EL (cell line): ENCODE results near the gene CLEC18A.
A peak's percentile ranks its signal among the peaks of the same experiment; 100 is the strongest.
"Not testable (repeated sequence)": the region's sequence is repeated elsewhere in the genome, so short reads cannot be mapped to it uniquely, and the experiment has no call there.

Experiments used
- DNase-seq: peaks from one replicate; pipeline ENCODE4 v3.0.0-alpha.2; 2016

Gene CLEC18A

DNA sequence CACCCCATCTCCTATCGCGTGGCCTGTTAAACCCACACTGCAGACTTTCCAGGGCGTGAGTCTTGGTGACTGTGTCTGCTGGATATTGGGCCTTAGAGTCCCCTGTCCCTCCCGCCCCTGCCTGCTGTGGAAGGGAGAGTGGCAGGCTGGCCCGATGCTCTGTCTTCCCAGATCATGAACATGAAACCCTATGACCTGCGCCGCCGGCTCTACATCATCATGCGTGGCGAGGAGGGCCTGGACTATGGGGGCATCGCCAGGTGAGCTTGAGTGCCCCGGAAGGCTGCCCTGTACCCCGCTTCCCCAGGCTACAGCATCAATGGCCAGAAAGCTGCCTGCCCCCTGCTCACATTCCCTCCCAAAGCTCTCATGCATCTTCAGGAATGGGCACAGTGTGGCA lies 19.5 kb upstream of the CLEC18A start:
- DNase-seq, result no peak

DNA sequence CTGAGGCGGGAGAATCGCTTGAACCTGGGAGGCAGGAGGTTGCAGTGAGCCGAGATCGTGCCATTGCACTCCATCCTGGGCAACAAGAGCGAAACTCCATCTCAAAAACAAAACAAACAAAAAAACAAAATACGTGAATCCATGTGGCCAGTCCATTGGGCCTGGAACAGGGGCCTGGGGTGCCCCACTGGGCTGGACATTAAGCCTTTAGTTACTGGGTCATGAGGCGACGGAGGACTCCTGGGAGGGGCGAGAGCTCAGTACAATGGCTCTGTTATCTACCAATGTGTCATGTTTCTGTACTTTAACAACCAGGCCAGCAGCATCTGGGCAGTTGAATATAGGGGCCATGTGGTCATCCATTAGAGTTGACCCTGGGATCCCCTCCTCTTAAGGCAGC lies 18.9 kb upstream of the CLEC18A start:
- no peak for DNase-seq

DNA sequence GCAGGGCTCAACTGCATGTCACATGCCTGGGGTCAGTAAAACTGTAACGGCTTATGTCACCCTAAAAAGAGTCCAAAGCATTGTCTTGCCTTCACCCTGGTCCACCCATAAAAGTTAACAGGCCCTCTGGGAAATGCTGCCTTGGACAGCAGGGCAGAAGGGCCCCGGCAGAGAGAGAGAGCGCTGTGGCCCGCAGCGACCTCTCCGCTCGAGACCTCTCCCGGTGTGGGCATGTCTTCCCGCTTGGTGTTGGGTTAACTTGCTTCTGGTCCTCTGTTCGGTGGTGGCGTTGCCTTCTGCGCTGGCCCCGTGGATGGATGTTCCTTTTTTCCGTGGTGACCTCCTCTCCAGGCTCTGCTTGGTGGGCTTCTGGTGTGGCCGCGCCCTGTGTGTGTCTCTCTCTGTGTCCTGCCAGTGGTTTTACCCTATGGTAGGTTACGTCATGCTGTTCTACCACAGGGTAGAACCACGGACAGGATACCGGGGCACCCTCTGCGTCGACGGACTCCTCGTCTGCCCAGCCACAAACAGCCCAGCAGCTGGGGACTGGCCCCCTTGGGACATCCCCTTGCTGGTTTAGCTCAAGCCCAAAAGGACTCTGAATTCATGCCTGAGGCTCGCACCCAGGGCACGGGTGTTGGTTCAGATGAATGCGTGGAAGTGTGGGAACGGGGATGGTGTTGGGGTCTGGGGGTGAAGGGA lies 18.3 kb upstream of the CLEC18A start:
- DNase-seq, result no peak

DNA sequence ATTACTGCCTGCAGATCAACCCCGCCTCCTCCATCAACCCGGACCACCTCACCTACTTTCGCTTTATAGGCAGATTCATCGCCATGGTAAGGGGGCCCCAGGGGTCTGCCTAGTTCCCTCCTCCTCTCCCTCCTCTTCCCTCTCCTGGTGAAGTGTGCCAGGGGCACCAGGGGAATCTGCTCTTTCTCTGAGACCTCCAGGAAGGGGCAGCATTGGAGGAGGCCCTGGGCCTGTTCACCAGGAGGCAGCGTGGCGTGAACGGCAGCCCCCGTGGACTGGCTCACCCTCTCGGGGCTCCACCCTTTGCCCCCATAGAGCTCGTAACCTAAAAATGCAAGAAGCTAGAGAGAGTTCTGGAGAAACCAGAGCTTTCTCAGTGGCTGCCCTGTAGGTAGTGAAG lies 17.1 kb upstream of the CLEC18A start:
- DNase-seq, result no peak

DNA sequence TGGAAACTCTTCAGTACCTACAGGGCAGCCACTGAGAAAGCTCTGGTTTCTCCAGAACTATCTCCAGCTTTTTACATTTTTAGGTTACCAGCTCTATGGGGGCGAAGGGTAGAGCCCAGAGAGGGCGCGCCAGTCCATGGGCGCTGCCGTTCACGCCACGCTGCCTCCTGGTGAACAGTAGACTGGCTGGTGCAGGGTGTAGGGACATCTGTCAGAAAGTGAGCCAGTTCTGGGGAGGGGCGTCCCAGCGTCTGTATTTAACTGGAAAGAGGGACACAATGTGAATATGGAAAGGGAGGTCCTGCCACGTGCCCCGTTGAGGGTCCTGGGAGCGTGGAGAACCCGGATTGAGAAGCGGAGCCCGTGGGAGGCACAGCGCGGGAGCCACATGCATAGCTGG lies 16.4 kb upstream of the CLEC18A start:
- no peak for DNase-seq

DNA sequence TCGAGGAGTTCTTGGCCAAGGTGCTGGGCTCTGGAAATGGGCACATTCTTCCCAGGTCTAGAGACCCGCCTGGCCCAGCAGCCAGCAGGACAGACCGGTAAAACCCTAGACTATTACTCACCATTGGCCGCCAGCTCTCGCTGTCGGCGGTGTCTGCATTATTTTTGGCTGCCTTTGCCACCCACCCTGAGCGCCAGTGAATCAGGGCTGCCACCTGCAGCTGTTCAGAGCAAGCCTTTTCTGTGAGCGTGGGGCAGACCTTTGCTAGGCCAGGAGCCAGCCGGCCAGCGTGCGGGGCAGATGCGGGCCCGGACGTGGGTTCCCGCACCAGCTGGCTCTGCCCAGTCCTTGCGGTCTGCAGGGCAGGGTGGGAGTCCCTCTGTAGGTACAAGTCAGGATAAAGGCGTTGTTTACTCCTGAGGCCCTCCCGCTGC lies 15.8 kb upstream of the CLEC18A start:
- no peak for DNase-seq

DNA sequence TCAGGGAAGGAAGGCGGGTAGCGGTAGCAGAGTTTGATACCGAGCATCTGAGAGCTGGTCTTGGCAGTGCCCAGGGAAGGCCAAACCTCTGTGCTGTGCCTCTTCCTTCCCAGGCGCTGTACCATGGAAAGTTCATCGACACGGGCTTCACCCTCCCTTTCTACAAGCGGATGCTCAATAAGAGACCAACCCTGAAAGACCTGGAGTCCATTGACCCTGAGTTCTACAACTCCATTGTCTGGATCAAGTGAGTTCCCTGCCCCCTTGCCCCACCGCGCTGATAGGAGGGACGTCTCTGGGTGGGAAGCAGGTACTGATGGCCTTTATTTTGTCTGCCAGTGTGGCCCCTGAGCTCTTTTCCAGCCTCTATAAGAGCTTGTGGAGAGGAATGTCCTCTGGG lies 15.4 kb upstream of the CLEC18A start:
- DNase-seq, result no peak

DNA sequence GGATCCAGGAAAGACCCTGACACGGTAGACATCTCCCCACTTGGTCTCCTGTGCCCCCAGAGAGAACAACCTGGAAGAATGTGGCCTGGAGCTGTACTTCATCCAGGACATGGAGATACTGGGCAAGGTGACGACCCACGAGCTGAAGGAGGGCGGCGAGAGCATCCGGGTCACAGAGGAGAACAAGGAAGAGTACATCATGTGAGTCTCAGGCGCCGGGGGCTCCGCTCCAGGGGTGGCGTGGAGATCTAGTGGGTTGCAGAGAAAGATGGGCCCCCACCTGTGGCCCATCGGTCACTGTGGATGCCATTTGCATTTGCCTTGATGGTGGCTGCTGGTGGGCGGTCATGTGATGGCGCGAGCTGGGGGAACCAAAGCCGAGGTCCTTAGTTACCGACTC lies 14.9 kb upstream of the CLEC18A start:
- no peak for DNase-seq

DNA sequence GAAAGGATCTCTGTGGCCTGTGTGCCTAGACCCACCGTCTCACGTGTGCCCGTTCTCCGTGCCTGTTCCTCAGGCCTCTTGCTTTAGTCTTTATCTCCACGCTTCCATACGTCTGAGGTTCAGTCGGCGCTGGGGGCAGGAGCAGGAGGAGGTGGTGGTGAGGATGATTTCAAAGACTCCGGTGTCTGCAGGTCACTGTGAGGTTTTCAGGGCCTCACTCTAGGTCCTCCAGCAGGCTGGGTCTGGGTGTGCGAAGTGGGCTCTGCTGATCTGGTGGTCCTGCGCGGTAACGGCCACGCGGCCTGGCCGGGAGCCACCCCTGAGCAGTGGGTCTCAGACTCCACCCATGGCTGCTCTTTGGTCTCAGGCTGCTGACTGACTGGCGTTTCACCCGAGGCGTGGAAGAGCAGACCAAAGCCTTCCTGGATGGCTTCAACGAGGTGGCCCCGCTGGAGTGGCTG lies 14.4 kb upstream of the CLEC18A start:
- no peak for DNase-seq

DNA sequence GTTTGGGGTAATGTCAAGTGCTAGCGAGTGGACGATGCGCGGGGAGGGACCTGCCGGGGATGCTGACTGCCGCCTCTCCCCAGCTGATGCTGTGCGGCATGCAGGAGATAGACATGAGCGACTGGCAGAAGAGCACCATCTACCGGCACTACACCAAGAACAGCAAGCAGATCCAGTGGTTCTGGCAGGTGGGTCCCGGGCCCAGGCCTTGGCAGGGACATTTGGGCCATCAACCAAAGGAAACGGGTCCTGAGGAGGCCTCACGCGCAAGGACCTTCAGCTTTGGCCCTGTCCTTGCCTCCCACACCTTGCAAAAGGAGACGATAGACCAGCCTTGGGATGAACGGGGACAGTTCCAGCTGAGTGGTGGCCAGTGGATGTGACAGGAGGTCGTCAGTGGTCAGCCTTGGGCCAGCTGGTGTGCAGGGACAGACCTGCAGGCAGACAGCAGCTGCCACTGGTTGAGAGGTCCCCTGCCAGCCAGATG lies 13.6 kb upstream of the CLEC18A start:
- no peak for DNase-seq

DNA sequence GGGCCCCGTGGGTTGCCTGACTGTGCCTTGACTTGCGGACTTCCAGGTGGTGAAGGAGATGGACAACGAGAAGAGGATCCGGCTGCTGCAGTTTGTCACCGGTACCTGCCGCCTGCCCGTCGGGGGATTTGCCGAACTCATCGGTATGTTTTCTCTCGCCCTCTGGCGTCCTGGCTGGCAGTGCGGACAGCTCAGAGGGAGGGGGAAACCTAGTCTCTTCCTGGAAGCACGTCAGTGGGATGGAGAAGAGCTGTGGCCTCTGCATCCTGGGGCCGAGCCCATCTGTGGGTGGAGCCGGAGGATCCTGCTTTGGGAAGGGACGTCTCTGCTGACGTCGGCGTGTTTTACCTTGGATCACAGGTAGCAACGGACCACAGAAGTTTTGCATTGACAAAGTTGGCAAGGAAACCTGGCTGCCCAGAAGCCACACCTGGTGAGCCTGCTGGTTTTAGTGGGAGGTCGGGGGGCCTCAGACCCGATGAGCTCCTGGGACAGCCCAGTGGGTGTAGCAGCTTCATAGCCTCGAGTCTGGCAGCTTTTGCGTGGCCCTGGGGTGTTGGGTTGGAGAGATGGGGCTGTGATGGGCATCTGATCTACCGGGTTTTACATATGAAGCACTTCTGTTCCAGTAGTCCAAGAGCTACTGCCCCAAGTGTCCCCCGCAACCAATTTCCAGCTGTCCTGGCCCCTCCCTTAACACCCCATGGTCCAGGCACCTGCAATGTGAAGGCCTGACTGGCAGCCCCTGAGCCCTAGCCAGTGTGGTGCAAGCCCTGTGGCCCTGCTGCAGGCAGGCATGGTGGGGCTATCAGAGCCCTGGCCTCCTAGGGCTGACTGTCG lies 11.9 kb upstream of the CLEC18A start:
- no peak for DNase-seq

DNA sequence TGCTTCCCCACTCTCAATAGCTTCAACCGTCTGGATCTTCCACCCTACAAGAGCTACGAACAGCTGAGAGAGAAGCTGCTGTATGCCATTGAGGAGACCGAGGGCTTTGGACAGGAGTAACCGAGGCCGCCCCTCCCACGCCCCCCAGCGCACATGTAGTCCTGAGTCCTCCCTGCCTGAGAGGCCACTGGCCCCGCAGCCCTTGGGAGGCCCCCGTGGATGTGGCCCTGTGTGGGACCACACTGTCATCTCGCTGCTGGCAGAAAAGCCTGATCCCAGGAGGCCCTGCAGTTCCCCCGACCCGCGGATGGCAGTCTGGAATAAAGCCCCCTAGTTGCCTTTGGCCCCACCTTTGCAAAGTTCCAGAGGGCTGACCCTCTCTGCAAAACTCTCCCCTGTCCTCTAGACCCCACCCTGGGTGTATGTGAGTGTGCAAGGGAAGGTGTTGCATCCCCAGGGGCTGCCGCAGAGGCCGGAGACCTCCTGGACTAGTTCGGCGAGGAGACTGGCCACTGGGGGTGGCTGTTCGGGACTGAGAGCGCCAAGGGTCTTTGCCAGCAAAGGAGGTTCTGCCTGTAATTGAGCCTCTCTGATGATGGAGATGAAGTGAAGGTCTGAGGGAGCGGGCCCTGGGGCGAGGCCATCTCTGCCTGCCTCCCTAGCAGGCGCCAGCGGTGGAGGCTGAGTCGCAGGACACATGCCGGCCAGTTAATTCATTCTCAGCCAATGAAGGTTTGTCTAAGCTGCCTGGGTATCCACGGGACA lies 11.1 kb upstream of the CLEC18A start:
- no peak for DNase-seq

DNA sequence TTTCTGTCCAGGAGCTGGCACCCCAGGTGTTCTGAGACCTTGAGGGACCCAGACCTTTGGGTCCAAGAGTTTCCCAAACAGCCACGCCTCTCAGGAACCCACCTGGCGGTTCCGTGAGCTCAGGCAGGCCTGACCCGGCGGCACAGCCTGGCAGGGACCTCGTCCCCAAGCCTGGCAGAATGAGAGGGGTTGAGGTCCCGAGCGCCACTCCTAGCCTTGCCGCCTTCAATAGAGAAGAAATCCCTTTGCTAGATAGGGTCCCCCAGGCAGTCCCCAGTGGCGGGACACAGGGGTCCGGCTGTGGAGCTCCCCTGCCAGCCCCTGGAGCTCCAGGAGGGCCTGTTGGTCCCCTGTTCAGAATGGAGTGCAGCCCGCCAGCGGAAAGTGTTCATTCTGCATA lies 10.5 kb upstream of the CLEC18A start:
- DNase-seq, result no peak

DNA sequence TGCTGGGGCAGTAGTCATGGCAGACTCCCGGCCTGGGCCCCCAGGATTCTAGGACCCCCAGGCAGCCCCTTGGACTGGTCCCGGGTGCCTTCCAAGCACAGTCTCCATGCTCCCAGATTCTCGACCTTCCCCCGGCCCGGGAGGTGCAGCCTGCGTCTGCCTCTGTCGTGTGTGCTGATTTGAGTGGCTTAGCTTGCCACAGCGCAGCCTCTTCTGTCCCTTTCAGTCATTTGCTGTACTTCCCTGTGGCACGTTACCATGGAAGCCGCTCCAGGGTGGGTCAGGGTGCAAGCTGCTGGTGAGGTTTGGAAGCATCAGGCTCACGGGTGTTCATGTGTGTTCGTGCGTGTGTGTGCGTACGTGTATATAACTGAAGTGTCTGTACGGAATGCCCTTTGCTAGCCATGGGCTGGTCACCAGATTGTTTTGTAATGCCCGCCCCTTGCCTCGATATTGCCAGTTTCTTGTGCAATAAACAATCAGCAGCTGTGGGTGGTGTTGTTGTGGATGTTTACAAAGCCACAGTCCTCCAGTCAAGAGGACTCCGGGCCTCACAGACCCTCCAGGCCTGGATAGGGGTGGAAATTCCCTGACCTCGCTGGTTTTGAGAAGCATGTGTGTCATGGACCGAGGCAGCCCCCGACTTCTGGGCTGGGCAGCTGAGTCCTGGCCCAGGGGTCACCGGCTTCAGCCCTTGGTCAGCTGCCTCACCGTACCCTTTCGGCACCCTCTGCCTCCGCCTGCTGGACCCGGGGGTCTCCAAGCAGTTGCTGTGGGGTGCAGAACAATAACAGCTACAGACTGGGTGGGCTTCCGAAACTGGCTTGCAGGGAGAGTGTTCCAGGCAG lies 9.7 kb upstream of the CLEC18A start:
- no peak for DNase-seq

DNA sequence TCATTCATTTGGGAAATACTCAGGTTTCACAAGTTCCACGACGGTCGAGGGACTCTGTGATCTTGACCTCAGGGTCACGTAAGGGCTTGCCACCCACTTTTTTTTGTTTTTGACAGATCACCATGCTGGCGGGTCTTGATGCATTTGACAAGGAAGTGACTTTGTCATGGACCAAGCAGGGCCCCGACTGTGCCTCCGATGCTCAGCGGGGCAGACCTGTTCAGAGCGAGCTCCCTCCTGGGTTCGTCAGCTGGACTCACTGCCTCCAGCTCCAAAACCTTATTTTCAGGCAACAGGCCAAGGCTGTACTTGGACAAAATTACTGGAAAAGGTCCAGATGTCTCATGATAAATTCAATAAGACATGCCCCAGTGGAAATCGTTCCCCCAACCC lies 9.0 kb upstream of the CLEC18A start:
- no peak for DNase-seq

DNA sequence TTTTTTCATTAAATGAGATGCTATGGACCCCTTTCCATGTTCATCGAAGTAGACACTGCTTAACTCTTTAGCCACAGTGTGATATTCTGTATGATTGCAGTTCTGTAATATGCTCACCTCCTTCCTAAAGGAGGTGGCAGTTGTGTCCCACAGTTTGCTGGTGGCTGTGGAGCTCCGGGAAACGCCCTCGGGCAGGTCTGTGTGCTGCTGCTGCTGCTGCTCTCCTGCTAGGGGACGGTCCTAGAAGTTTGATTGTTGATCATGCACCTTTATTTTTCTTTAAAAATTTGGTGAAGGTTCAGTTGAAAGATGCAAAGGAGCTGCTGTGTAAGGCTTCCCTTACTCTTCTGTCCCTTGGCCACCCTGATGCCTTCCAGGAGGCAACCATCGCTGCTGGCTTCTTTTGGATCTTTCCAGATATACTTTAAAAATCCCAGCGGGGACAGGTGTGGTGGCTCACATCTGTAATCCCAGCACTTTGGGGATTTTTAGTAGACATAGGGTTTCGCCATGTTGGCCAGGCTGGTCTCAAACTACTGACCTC lies 8.4 kb upstream of the CLEC18A start:
- no peak for DNase-seq

DNA sequence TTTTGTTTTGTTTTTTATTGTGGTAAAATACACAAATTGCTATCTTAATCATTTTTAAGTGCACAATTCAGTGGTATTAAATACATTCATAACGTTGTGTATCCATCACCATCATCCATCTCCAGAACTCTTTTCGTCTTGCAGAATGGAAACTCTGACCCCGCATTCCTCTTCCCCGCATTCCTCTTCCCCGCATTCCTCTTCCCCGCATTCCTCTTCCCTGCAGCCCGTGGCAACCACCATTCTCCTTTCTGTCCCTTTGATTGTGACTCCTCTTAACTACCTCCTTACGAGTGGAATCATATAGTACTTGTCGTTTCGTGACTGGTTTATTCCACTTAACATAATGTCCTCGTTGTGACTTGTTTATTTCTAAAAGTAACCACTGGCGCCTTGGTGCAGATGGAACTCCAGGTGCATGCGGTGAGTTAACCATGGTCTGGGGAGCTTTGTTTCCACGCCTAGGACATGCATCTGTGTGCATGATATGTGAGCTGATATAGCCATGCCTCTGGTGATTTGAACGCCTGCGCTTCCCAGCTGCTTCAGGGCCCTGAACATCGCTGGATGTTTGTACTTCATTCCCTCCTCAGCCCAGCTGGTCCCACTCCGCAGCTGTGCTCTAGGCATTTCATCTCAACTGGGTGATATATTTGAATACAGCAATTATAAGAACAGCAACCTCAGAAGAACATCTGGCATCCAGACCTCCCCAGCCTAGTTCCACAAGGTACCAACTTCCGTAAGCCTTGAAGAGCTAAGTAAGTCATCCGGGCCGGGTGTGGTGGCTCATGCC lies 7.7 kb upstream of the CLEC18A start:
- DNase-seq, result peak; percentile 12

DNA sequence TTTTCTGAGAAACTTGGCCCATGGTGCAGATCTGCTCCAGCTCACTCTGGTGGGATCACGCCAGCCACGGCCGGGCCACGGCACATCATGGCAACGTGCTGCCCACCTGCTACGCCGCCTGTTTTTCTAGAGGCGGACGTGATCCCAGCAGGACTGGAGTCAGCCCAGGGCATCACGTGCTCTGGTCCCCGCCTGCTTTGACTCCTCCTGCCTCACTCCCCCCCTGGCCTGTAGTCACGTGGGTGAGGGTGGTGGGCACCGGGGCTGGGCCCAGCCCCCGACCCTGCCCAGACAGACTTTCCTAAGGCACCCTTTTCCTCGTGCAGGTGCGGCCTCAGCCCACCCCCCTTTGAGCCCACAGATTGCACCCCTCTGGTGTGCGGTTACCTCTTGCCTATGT lies 723 bp upstream of the CLEC18A start:
- not testable (repeated sequence) for DNase-seq

DNA sequence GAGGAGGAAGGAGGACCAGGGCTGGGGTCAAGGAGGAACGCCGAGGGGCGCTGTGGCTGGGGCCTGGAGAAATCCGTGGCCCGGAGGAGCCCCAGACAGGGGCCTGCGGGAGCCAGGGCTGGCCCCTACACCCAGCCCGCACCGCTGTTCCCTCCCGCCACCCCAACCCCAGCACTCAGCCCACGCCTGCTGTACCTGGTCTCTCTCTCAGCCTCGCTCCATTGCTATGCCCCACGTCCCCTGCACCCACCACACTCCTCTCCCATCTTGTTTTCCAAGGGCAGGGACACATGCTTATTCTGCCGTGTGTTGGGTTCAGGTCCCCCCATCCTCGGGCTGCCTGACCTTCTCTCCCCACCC lies 518 bp downstream of the CLEC18A start:
- DNase-seq, result not testable (repeated sequence)

DNA sequence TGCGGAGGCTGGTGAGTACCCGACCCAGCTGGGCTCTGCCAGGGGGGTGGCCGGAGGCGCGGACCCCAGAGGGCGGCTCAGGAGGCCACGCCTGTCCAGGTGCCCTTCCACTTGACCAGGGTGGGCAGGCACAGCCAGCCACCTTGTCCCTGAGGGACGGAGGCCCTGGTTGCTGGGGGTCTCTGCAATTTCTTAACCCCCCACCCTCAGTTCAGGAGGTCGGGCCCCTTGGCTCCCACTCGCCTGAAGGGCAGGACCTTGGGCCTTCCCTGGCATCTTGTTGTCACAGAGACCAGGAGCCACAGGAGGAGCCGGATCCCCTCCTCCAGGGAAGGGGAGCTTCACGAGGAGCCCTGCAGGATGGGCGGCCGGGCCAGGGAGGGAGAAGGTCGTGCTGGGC lies 982 bp downstream of the CLEC18A start:
- not testable (repeated sequence) for DNase-seq
